Lower leg skin (tissue), 3 donors: Measurements from ENCODE around the gene SLC26A3.

Experiments used
- CTCF ChIP-seq, 3 donors: fragments of 450-650 bp; IDR thresholded peaks; one replicate each; pipeline ENCODE4 v1.5.1; 2016; ENCODE audit warnings: antibody characterized with exemption in 3 of 3, mild to moderate bottlenecking in 3 of 3, moderate library complexity in 2 of 3
- POLR2A ChIP-seq, 2 donors: fragments of 450-650 bp; IDR thresholded peaks; one replicate each; pipeline ENCODE4 v1.6.1; 2016 to 2017; ENCODE audit warnings: antibody characterized with exemption in 2 of 2, mild to moderate bottlenecking in 1 of 2, moderate library complexity in 1 of 2

GRCh38 chr7:107754642-107755041 is 48.4 kb downstream of the SLC26A3 start:
- TF ChIP-seq POLR2A (IDR thresholded peaks at IDR 0.05) (no peak), CTCF (IDR thresholded peaks at IDR 0.05) (no peak)
